HG03039 (cell line): Measurements from ENCODE around the gene VIPR2.
"Not testable (repeated sequence)": the region's sequence is repeated elsewhere in the genome, so short reads cannot be mapped to it uniquely, and the experiment has no call there.

Source experiments
- ATAC-seq: cut with Tn5 transposase; IDR thresholded peaks from one replicate; pipeline ENCODE4 v1.9.1; 2021; ENCODE audit warnings: mild to moderate bottlenecking, moderate library complexity; ENCODE audit not compliant: unreplicated experiment

The VIPR2 gene

GRCh38 chr7:159144758-159145489 lies at the start of gene VIPR2:
TSS of gene VIPR2 (minus strand) at chr7:159144867. CDS start at chr7:159144771, 96 bp downstream.
- no peak for ATAC-seq

GRCh38 chr7:159193543-159194090 lies 49.0 kb upstream of the VIPR2 start:
- ATAC-seq, result no peak

- ATAC-seq, result no peak
These were observed 48.2 kb upstream of the VIPR2 start for GRCh38 chr7:159192725-159193453.

- no peak for ATAC-seq
These were observed 47.3 kb upstream of the VIPR2 start for GRCh38 chr7:159192013-159192412.

GRCh38 chr7:159191236-159191635 lies 46.6 kb upstream of the VIPR2 start:
- ATAC-seq, result no peak

GRCh38 chr7:159188011-159188410 lies 43.3 kb upstream of the VIPR2 start:
- ATAC-seq, result no peak

- ATAC-seq, result no peak
These were observed 34.6 kb upstream of the VIPR2 start for GRCh38 chr7:159179241-159179640.

GRCh38 chr7:159177284-159177953 lies 32.8 kb upstream of the VIPR2 start:
- ATAC-seq, result no peak

- no peak for ATAC-seq
These were observed 31.1 kb upstream of the VIPR2 start for GRCh38 chr7:159175792-159176191.

- ATAC-seq, result not testable (repeated sequence)
These were observed 30.4 kb upstream of the VIPR2 start for GRCh38 chr7:159175100-159175499.

GRCh38 chr7:159172400-159172799 lies 27.7 kb upstream of the VIPR2 start:
- no peak for ATAC-seq

- no peak for ATAC-seq
These were observed 24.7 kb upstream of the VIPR2 start for GRCh38 chr7:159169391-159169790.

GRCh38 chr7:159167139-159167538 lies 22.5 kb upstream of the VIPR2 start:
- ATAC-seq, result no peak

GRCh38 chr7:159166530-159166929 lies 21.9 kb upstream of the VIPR2 start:
- ATAC-seq, result no peak

- ATAC-seq, result no peak
These were observed 20.7 kb upstream of the VIPR2 start for GRCh38 chr7:159165352-159165751.

GRCh38 chr7:159163703-159164301 lies 19.1 kb upstream of the VIPR2 start:
- ATAC-seq, result not testable (repeated sequence)

GRCh38 chr7:159162050-159162626 lies 17.5 kb upstream of the VIPR2 start:
- ATAC-seq, result not testable (repeated sequence)

GRCh38 chr7:159160450-159160849 lies 15.8 kb upstream of the VIPR2 start:
- ATAC-seq, result no peak

GRCh38 chr7:159159731-159160130 lies 15.1 kb upstream of the VIPR2 start:
- ATAC-seq, result no peak

- no peak for ATAC-seq
These were observed 14.3 kb upstream of the VIPR2 start for GRCh38 chr7:159158888-159159405.
